RCC 7860 (cell line): Measurements from ENCODE around the gene RB1.
"Not testable (repeated sequence)": the region's sequence is repeated elsewhere in the genome, so short reads cannot be mapped to it uniquely, and the experiment has no call there.

Experiments used
- DNase-seq: peaks from one replicate; pipeline ENCODE4 v3.0.0-alpha.2; 2015; ENCODE audit warnings: low spot score
- FAIRE-seq: peaks from 2 replicates; lab custom pipeline; 2012; peaks lifted over from hg19 to GRCh38; lab: Jason Lieb, UNC

RB1 gene

GRCh38 chr13:48403913-48404312, 100.4 kb downstream of the RB1 start:
- DNase-seq (no peak), FAIRE-seq (no peak)

- no peak for DNase-seq
- no peak for FAIRE-seq
These were observed 101.4 kb downstream of the RB1 start for GRCh38 chr13:48404952-48405351.

- DNase-seq, result no peak
- no peak for FAIRE-seq
These were observed 102.3 kb downstream of the RB1 start for GRCh38 chr13:48405875-48406274.

GRCh38 chr13:48410199-48410598, 106.6 kb downstream of the RB1 start:
- no peak for FAIRE-seq
- no peak for DNase-seq

GRCh38 chr13:48411147-48411794, 107.7 kb downstream of the RB1 start:
- FAIRE-seq (no peak), DNase-seq (no peak)

- FAIRE-seq, result no peak
- DNase-seq, result no peak
These were observed 108.4 kb downstream of the RB1 start for GRCh38 chr13:48411841-48412531.

GRCh38 chr13:48412881-48413351, 109.4 kb downstream of the RB1 start, which contains the start of gene LPAR6:
Gene LPAR6 (minus strand): TSS chr13:48413113. CDS start chr13:48412423, 690 bp downstream.
- DNase-seq (no peak), FAIRE-seq (no peak)

GRCh38 chr13:48414501-48414900, 111.0 kb downstream of the RB1 start:
- FAIRE-seq (no peak), DNase-seq (no peak)

GRCh38 chr13:48415516-48415915, 112.0 kb downstream of the RB1 start:
- FAIRE-seq (no peak), DNase-seq (no peak)

GRCh38 chr13:48422003-48422402, 118.5 kb downstream of the RB1 start:
- not testable (repeated sequence) for FAIRE-seq, DNase-seq

- no peak for FAIRE-seq
- no peak for DNase-seq
These were observed 120.7 kb downstream of the RB1 start for GRCh38 chr13:48424212-48424611.

- no peak for FAIRE-seq
- no peak for DNase-seq
These were observed 122.5 kb downstream of the RB1 start for GRCh38 chr13:48426052-48426451.

- FAIRE-seq, DNase-seq: not testable (repeated sequence)
These were observed 123.3 kb downstream of the RB1 start for GRCh38 chr13:48426755-48427298.

- DNase-seq (no peak), FAIRE-seq (no peak)
These were observed 125.5 kb downstream of the RB1 start for GRCh38 chr13:48429036-48429435.

- no peak for FAIRE-seq
- no peak for DNase-seq
These were observed 126.3 kb downstream of the RB1 start for GRCh38 chr13:48429886-48430285.

GRCh38 chr13:48431431-48431830, 127.9 kb downstream of the RB1 start:
- FAIRE-seq (no peak), DNase-seq (no peak)

GRCh38 chr13:48431987-48432615, 128.6 kb downstream of the RB1 start:
- DNase-seq, result no peak
- no peak for FAIRE-seq

GRCh38 chr13:48434200-48434599, 130.6 kb downstream of the RB1 start:
- DNase-seq (no peak), FAIRE-seq (no peak)

- no peak for FAIRE-seq
These were observed 133.2 kb downstream of the RB1 start for GRCh38 chr13:48436661-48437288.

GRCh38 chr13:48437371-48437770, 133.8 kb downstream of the RB1 start:
- DNase-seq, result no peak
- peak; percentile 23 for FAIRE-seq

More at GRCh38 chr13:48436661-48437288, 133.2 kb downstream of the RB1 start:
- DNase-seq, result no peak
